Smooth muscle cell (in vitro differentiated cells): Measurements from ENCODE around the gene TPM4. TPM values are rescaled to one million over a fixed set of nuclear protein-coding genes. Genes with fewer than 3 reads are reported as not detected.

Experiments
- DNase-seq: peaks from one replicate; lab custom pipeline; 2025; ENCODE audit not compliant: unreplicated experiment; lab: John Stamatoyannopoulos, UW
- H2AFZ ChIP-seq: fragments of 200-600 bp; sonication (generic); 2 replicates; pipeline ENCODE4 v1.6.0; 2016; ENCODE audit warnings: antibody characterized with exemption, low read depth, mild to moderate bottlenecking
- H3F3A ChIP-seq: fragments of 200-600 bp; sonication (generic); 2 replicates; pipeline ENCODE4 v1.6.0; 2017; ENCODE audit warnings: antibody characterized with exemption, low read depth
- H3K27ac ChIP-seq: fragments of 200-600 bp; sonication (generic); 2 replicates; pipeline ENCODE4 v1.5.1; 2016; ENCODE audit warnings: low read depth, mild to moderate bottlenecking
- H3K27me3 ChIP-seq: fragments of 200-600 bp; sonication (generic); 2 replicates; pipeline ENCODE4 v1.6.1; 2016; ENCODE audit warnings: low read depth, mild to moderate bottlenecking
- H3K36me3 ChIP-seq: fragments of 200-600 bp; sonication (generic); 2 replicates; pipeline ENCODE4 v1.5.1; 2016; ENCODE audit warnings: low read depth
- H3K4me1 ChIP-seq: fragments of 200-600 bp; sonication (generic); 2 replicates; pipeline ENCODE4 v1.5.1; 2016; ENCODE audit warnings: low read depth
- H3K4me2 ChIP-seq: fragments of 200-600 bp; sonication (generic); 2 replicates; pipeline ENCODE4 v1.6.0; 2016; ENCODE audit warnings: mild to moderate bottlenecking
- H3K4me3 ChIP-seq: fragments of 200-600 bp; sonication (generic); 2 replicates; pipeline ENCODE4 v1.5.1; 2016; ENCODE audit warnings: mild to moderate bottlenecking
- H3K79me2 ChIP-seq: fragments of 200-600 bp; sonication (generic); 2 replicates; pipeline ENCODE4 v1.6.0; 2016; ENCODE audit warnings: low read depth, mild to moderate bottlenecking
- H3K9ac ChIP-seq: fragments of 200-600 bp; sonication (generic); 2 replicates; pipeline ENCODE4 v1.6.0; 2016; ENCODE audit warnings: low read depth
- H3K9me3 ChIP-seq: fragments of 200-600 bp; sonication (generic); replicated peaks from 2 replicates; pipeline ENCODE4 v1.5.1; 2016; ENCODE audit warnings: low read depth
- H4K20me1 ChIP-seq: fragments of 200-600 bp; sonication (generic); 2 replicates; pipeline ENCODE4 v1.6.0; 2016; ENCODE audit warnings: low read depth
- WGBS: methylation state at CpG from one replicate; pipeline ENCODE4 v1.1.7; 2016; ENCODE audit warnings: low lambda C conversion rate; 5-methylcytosine and 5-hydroxymethylcytosine counted together
- polyA plus RNA-seq: library from polyadenylated mRNA; unstranded; fragments of >200 nt; fragmentation: Nextera tagmentation; extraction: Ambion mirVana; gene quantifications from 2 replicates; pipeline ENCODE4 v1.2.1, GENCODE V29; 2016
- total RNA-seq: library from RNA; depleted of rRNA; stranded (reverse); fragments of >200 nt; gene quantifications from 2 replicates; pipeline ENCODE4 v1.2.3, GENCODE V29; 2014
- TF ChIP-seq, protein P1 (sequence below): fragments of 200-600 bp; sonication (generic); IDR thresholded peaks from 2 replicates; pipeline ENCODE4 v1.5.1; 2017; ENCODE audit warnings: borderline replicate concordance, mild to moderate bottlenecking, antibody characterized with exemption; ENCODE audit not compliant: insufficient read depth, poor library complexity, severe bottlenecking

TPM4 gene
- total and polyA plus RNA-seq, 2 experiments from 2014 or later, result 1,070 to 1,074 TPM

DNA sequence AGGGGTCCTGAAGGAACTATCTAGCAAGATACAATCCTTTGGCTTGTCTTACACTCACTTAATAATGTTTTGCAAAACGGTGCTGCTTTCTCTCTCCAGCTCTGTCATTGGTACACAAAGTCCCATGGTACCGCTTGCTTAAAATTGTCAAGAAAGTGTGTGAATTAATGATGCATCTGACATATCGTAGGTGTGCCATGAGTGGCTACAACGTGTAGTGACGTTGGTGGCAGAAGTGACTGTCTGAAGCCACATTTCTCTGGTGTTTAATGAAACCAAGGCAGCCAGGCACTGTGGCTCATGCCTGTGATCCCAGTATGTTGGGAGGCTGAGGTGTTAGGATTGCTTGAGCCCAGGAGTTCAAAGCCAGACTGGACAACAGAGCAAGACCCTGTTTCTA, 69.8 kb downstream of the TPM4 start:
- Histone ChIP-seq H3K4me1 (no peaks in the 10 kb centered on the region), H3K4me2 (no peak overlapping the region), H3F3A (no peaks in the 10 kb centered on the region), H3K27me3 (no peaks in the 10 kb centered on the region), H2AFZ (no peak overlapping the region), H3K9ac (no peak overlapping the region), H3K4me3 (no peak overlapping the region), H4K20me1 (no peaks in the 10 kb centered on the region), H3K36me3 (no peaks in the 10 kb centered on the region), H3K79me2 (no peaks in the 10 kb centered on the region), H3K27ac (no peak overlapping the region), H3K9me3 (no peaks in the 10 kb centered on the region)
- DNase-seq, result no peak
- WGBS, result 89% methylated on average over 5 of the region's 5 CpGs
- TF ChIP-seq, protein P1, sequence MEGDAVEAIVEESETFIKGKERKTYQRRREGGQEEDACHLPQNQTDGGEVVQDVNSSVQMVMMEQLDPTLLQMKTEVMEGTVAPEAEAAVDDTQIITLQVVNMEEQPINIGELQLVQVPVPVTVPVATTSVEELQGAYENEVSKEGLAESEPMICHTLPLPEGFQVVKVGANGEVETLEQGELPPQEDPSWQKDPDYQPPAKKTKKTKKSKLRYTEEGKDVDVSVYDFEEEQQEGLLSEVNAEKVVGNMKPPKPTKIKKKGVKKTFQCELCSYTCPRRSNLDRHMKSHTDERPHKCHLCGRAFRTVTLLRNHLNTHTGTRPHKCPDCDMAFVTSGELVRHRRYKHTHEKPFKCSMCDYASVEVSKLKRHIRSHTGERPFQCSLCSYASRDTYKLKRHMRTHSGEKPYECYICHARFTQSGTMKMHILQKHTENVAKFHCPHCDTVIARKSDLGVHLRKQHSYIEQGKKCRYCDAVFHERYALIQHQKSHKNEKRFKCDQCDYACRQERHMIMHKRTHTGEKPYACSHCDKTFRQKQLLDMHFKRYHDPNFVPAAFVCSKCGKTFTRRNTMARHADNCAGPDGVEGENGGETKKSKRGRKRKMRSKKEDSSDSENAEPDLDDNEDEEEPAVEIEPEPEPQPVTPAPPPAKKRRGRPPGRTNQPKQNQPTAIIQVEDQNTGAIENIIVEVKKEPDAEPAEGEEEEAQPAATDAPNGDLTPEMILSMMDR, result no peak

DNA sequence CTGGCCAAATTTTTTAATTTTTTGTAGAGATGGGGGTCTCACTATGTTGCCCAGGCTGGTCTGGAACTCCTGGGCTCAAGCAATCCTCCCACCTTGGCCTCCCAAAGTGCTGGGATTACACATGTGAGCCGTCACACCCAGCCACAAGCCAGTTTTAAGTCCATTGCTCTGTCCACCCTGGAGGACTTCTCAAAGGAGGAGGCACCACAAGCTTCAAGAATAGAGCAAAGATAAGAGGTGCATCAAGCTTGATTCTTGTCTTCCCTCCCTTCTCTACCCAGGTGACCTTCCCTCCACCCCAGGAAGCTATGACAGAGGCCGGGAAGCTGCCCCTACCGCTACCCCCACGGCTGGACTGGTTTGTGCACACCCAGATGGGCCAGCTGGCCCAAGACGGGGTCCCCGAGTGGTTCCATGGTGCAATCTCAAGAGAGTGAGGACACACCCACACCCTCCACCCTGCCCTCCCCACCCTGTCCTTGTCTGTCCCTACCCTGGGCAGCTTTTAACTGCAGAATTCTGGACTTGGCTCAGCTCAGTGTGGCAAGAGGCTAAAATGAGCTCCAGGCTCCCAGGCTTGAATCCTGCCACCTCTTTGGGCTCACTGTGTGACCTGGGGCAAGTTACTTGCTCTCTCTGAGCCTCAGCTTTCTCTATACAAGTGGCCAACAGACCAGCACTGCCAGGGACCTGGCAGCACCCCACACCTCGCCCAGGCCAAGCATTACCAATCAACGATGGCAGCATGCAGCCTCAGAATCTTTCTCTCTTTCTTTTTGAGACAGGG, 72.3 kb downstream of the TPM4 start:
- Histone ChIP-seq H3K9ac (no peak overlapping the region), H3K27me3 (no peaks in the 10 kb centered on the region), H3K4me1 (no peaks in the 10 kb centered on the region), H3K4me3 (no peak overlapping the region), H2AFZ (no peak overlapping the region), H3K4me2 (no peak overlapping the region), H3F3A (no peaks in the 10 kb centered on the region), H3K79me2 (no peaks in the 10 kb centered on the region), H4K20me1 (no peaks in the 10 kb centered on the region), H3K27ac (no peak overlapping the region), H3K36me3 (no peaks in the 10 kb centered on the region), H3K9me3 (no peaks in the 10 kb centered on the region)
- DNase-seq, result no peak
- 91% methylated on average over 8 of the region's 8 CpGs for WGBS
- TF ChIP-seq, protein P1, result no peak

Other genes starting within 250 kb of the TPM4 start
- not detected in 2 replicates for gene CYP4F2, start 178.4 kb upstream of the TPM4 start, total RNA-seq
- gene CYP4F2, start 178.4 kb upstream of the TPM4 start, polyA plus RNA-seq, result not detected in 2 replicates
- not detected in 2 replicates for gene CYP4F11, start 142.0 kb upstream of the TPM4 start, total RNA-seq
- gene CYP4F11, start 142.0 kb upstream of the TPM4 start, polyA plus RNA-seq, result not detected in 2 replicates
- gene OR10H4, start 127.5 kb upstream of the TPM4 start, total RNA-seq, result not detected in 2 replicates
- not detected in 2 replicates for gene OR10H4, start 127.5 kb upstream of the TPM4 start, polyA plus RNA-seq
- gene RAB8A, start 35.4 kb downstream of the TPM4 start, total RNA-seq, result 47.3 and 60.2 TPM in 2 replicates
- gene RAB8A, start 35.4 kb downstream of the TPM4 start, polyA plus RNA-seq, result 90.5 and 96.0 TPM in 2 replicates
- 0.22 TPM in 1 of 2 replicates, not detected in the other for gene HSH2D, start 67.2 kb downstream of the TPM4 start, total RNA-seq
- 0.07 and 0.17 TPM in 2 replicates for gene HSH2D, start 67.2 kb downstream of the TPM4 start, polyA plus RNA-seq
- not detected in 2 replicates for gene CIB3, start 97.0 kb downstream of the TPM4 start, total RNA-seq
- gene CIB3, start 97.0 kb downstream of the TPM4 start, polyA plus RNA-seq, result not detected in 2 replicates
- 99.2 and 109 TPM in 2 replicates for gene FAM32A, start 108.9 kb downstream of the TPM4 start, total RNA-seq
- gene FAM32A, start 108.9 kb downstream of the TPM4 start, polyA plus RNA-seq, result 132 and 139 TPM in 2 replicates
- 53.8 and 70.6 TPM in 2 replicates for gene AP1M1, start 121.4 kb downstream of the TPM4 start, total RNA-seq
- 110 and 119 TPM in 2 replicates for gene AP1M1, start 121.4 kb downstream of the TPM4 start, polyA plus RNA-seq
- gene KLF2, start 248.3 kb downstream of the TPM4 start, total RNA-seq, result 2.7 and 8.7 TPM in 2 replicates
- 11.2 and 18.0 TPM in 2 replicates for gene KLF2, start 248.3 kb downstream of the TPM4 start, polyA plus RNA-seq